ENCODE measurements around the gene ZNF829. TPM values are rescaled to one million over a fixed set of nuclear protein-coding genes. Genes with fewer than 3 reads are reported as not detected.
A peak's percentile ranks its signal among the peaks of the same experiment; 100 is the strongest.

The ZNF829 gene
- total RNA-seq, 2 experiments from 2014 or later = 3.8 to 4.4 TPM

DNA sequence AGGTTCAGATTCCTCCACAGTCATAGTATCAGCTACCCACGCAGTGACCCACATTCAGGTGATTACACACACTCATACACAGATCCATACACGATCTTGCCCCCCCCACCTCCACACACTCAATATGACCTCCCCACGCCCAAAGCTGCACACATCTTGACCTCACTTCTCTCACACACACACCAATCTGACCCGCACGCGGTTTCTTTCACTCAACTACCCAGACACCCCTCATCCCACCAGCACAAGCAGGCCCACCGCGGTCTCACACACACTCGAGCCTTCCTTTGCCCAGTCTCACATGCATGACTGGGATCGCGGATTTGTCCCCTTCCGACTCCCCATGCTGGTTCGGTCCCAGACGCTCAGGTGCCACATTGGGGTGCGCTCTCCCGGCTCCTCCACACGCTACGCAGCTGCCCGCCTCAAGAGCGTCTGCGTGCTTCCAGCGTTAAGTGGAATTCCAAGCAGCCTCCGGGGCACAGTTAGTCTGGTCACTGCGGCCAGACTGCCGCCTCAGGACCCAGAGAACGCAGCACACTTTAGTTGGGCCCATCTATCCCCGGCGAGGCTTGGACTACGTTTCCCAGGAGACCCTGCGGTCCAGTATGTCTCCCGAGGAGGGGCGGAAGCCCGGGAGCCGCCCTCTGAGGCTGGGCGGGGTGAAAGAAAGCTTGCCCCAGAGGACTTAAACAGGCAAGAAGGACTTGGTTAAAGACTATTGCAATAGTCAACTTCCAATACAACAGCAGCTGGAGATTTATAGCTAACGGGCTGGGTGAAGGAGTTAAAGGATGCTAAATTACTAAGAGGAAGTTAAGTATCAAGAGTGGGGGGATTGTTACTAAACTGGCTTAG, 66.2 kb downstream of the ZNF829 start:
- Histone ChIP-seq H3K4me1 (ENCODE audit: insufficient read depth, low read length) (peaks cover 29% of the 10 kb centered on the region), H3K9me3 (ENCODE audit: control insufficient read depth in 1 of 2, insufficient read depth in 1 of 2, low read length in 2 of 2) (peaks cover 5 to 21% of the 10 kb centered on the region in 2 experiments), H3K4me3 (ENCODE audit: low read length) (peak overlapping the region; percentile 83), H3K27me3 (ENCODE audit: control insufficient read depth in 1 of 2, insufficient read depth in 2 of 2, low read length in 2 of 2) (no peaks in the 10 kb centered on the region), H3K36me3 (ENCODE audit: insufficient read depth, low read length) (peaks cover 10% of the 10 kb centered on the region), H3K27ac (ENCODE audit: low read depth in 1 of 2, low read length in 2 of 2) (peak overlapping the region; percentile 71 to 86)
- no peaks in the 10 kb centered on the region for H3K27me3 Mint-ChIP-seq
- TF ChIP-seq, protein P1, sequence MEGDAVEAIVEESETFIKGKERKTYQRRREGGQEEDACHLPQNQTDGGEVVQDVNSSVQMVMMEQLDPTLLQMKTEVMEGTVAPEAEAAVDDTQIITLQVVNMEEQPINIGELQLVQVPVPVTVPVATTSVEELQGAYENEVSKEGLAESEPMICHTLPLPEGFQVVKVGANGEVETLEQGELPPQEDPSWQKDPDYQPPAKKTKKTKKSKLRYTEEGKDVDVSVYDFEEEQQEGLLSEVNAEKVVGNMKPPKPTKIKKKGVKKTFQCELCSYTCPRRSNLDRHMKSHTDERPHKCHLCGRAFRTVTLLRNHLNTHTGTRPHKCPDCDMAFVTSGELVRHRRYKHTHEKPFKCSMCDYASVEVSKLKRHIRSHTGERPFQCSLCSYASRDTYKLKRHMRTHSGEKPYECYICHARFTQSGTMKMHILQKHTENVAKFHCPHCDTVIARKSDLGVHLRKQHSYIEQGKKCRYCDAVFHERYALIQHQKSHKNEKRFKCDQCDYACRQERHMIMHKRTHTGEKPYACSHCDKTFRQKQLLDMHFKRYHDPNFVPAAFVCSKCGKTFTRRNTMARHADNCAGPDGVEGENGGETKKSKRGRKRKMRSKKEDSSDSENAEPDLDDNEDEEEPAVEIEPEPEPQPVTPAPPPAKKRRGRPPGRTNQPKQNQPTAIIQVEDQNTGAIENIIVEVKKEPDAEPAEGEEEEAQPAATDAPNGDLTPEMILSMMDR (IDR thresholded peaks at IDR 0.05) = no peak
- ChIA-PET POLR2A (interaction anchor here (0.6 to 3.4 kb wide), 38 partner anchors 9 to 1155 kb away, joined by 3 to 167 read pairs (median 4); partner anchors contain the start of genes POLR2I, ZFP14, ZFP30 and ZNF146), CTCF (interaction anchor here (0.7 to 2.6 kb wide), 9 partner anchors 9 to 471 kb away, joined by 3 to 13 read pairs (median 3); partner anchors contain the start of genes ZFP14, ZNF420, ZNF566 and ZNF790)
- no peak overlapping the region for H3K27ac Mint-ChIP-seq
- peaks cover 6% of the 10 kb centered on the region for H3K9me3 Mint-ChIP-seq
- peak; percentile 75 to 93 (median 86) for DNase-seq
- no peak overlapping the region for H3K4me3 Mint-ChIP-seq
- peaks cover 19% of the 10 kb centered on the region for H3K4me1 Mint-ChIP-seq (ENCODE audit: low read depth)
- intact Hi-C loops (cut with DNase I, micrococcal nuclease) = loop anchor here (1.0 to 10.0 kb wide), 18 partner anchors 12 to 735 kb away; partner anchors contain the start of genes ZNF461 (in 2 of the 2), ZNF568 (in 2 of the 2), ZNF790 (in 2 of the 2) and ZNF829 (in 2 of the 2)
- peak; percentile 85 for ATAC-seq (ENCODE audit: poor library complexity)
- peaks cover 25% of the 10 kb centered on the region for H3K36me3 Mint-ChIP-seq (ENCODE audit: low read depth)

DNA sequence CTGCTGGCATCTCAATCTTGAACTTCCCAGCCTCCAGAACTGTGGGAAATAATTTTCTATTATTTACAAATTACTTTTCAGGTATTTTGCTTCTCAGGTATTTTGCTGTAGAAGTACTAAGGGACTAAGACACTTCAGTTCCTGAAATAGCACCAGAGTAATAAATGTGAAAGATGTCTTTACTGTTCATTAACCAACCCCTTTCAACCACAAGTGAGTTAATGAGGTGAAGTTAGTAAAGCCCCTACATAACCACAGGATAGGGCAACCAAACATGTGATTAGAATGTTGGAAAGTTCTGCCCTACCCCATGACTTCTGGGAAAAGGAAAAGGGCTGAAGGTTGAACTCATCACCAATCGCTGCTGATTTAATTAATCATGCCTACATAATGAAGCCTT, 68.1 kb downstream of the ZNF829 start:
- peaks cover 29% of the 10 kb centered on the region for H3K4me1 ChIP-seq (ENCODE audit: insufficient read depth, low read length)
- ChIA-PET POLR2A (interaction anchor here (1.3 to 3.4 kb wide), 3 partner anchors 10 to 659 kb away, joined by 3 to 167 read pairs (median 4); partner anchors contain the start of genes ZNF790 and ZNF793), CTCF (no interaction called here)
- H3K9me3 ChIP-seq (ENCODE audit: control insufficient read depth in 1 of 2, insufficient read depth in 1 of 2, low read length in 2 of 2) = peaks cover 5 to 27% of the 10 kb centered on the region in 2 experiments
- peaks cover 5% of the 10 kb centered on the region for H3K36me3 ChIP-seq (ENCODE audit: insufficient read depth, low read length)
- no peaks in the 10 kb centered on the region for H3K27me3 Mint-ChIP-seq
- intact Hi-C loops (cut with DNase I, micrococcal nuclease) = loop anchor here in 1 of 2 experiments (5.0 kb wide), 2 partner anchors 124 to 229 kb away; partner anchors contain the start of gene ZNF420
- ATAC-seq (ENCODE audit: poor library complexity) = no peak
- peak overlapping the region; percentile 86 for H3K4me3 Mint-ChIP-seq
- H3K27me3 ChIP-seq (ENCODE audit: control insufficient read depth in 1 of 2, insufficient read depth in 2 of 2, low read length in 2 of 2) = no peaks in the 10 kb centered on the region
- peaks cover 39% of the 10 kb centered on the region for H3K36me3 Mint-ChIP-seq (ENCODE audit: low read depth)
- no peak overlapping the region for H3K4me3 ChIP-seq (ENCODE audit: low read length)
- TF ChIP-seq, protein P1 (IDR thresholded peaks at IDR 0.05) = no peak
- peaks cover 15% of the 10 kb centered on the region for H3K4me1 Mint-ChIP-seq (ENCODE audit: low read depth)
- H3K9me3 Mint-ChIP-seq = peaks cover 5% of the 10 kb centered on the region
- no peak overlapping the region for H3K27ac ChIP-seq (ENCODE audit: low read depth in 1 of 2, low read length in 2 of 2)
- no peak overlapping the region for H3K27ac Mint-ChIP-seq
- no peak for DNase-seq

DNA sequence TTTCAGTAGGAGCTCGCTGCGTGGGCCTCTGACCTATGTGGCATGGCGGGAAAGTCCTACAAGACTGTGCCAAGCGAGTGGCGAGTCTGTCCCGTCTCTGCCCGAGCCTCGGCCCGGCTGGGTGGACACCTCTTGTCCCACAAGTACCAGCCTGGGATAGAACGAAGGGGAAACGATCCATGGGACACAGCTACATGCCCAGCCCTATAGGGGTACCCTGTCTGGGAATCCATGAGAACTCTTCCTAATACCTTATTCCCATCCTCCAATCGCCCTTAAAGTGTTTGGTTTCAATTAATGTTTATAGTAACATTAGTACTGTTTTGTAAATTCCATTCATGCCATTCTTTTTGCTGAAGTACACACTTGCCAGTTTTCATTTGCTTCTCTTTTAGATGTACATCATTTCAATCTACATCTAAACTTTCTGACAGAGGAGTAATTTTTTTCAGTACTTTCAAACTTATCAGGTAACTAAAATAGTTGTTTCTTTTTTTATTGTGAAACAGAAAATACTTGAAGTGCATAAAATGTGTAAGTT, 77.2 kb downstream of the ZNF829 start:
- H3K4me3 Mint-ChIP-seq = no peak overlapping the region

More for the DNA sequence above, 77.2 kb downstream of the ZNF829 start:
- Histone ChIP-seq H3K27me3 (ENCODE audit: control insufficient read depth in 1 of 2, insufficient read depth in 2 of 2, low read length in 2 of 2) (no peaks in the 10 kb centered on the region), H3K36me3 (ENCODE audit: insufficient read depth, low read length) (peaks cover under 1% of the 10 kb centered on the region), H3K27ac (ENCODE audit: low read depth in 1 of 2, low read length in 2 of 2) (peak overlapping the region; percentile 81 to 90), H3K4me3 (ENCODE audit: low read length) (peak overlapping the region; percentile 66), H3K9me3 (ENCODE audit: control insufficient read depth in 1 of 2, insufficient read depth in 1 of 2, low read length in 2 of 2) (peaks cover 33 to 41% of the 10 kb centered on the region in 2 experiments), H3K4me1 (ENCODE audit: insufficient read depth, low read length) (peaks cover 18% of the 10 kb centered on the region)
- Mint-ChIP-seq H3K27me3 (no peaks in the 10 kb centered on the region), H3K27ac (no peak overlapping the region), H3K9me3 (peaks cover 4% of the 10 kb centered on the region), H3K36me3 (ENCODE audit: low read depth) (peaks cover 55% of the 10 kb centered on the region), H3K4me1 (ENCODE audit: low read depth) (peaks cover 9% of the 10 kb centered on the region)
- intact Hi-C loops (cut with DNase I, micrococcal nuclease) = loop anchor here (1.0 to 10.0 kb wide), 11 partner anchors 11 to 354 kb away; partner anchors contain the start of genes ZNF345 (in 2 of the 2), ZNF568 (in 2 of the 2), ZNF829 (in 2 of the 2) and ZNF850 (in 2 of the 2)
- DNase-seq (no peak), ATAC-seq (ENCODE audit: poor library complexity) (no peak)
- ChIA-PET CTCF (interaction anchor here (2.0 kb wide), 1 partner anchor 12 kb away, joined by 13 read pairs; the partner anchor contains the start of gene ZNF345), POLR2A (interaction anchor here (1.7 to 3.5 kb wide), 5 partner anchors 11 to 460 kb away, joined by 7 to 167 read pairs (median 9); partner anchors contain the start of genes ZFP14, ZNF345, ZNF420 and ZNF568)
- TF ChIP-seq, protein P1 (IDR thresholded peaks at IDR 0.05) = no peak

All from CD4-positive, alpha-beta T cell (primary cell).